ENCODE data around the gene UGT1A3.

Gene UGT1A3

DNA sequence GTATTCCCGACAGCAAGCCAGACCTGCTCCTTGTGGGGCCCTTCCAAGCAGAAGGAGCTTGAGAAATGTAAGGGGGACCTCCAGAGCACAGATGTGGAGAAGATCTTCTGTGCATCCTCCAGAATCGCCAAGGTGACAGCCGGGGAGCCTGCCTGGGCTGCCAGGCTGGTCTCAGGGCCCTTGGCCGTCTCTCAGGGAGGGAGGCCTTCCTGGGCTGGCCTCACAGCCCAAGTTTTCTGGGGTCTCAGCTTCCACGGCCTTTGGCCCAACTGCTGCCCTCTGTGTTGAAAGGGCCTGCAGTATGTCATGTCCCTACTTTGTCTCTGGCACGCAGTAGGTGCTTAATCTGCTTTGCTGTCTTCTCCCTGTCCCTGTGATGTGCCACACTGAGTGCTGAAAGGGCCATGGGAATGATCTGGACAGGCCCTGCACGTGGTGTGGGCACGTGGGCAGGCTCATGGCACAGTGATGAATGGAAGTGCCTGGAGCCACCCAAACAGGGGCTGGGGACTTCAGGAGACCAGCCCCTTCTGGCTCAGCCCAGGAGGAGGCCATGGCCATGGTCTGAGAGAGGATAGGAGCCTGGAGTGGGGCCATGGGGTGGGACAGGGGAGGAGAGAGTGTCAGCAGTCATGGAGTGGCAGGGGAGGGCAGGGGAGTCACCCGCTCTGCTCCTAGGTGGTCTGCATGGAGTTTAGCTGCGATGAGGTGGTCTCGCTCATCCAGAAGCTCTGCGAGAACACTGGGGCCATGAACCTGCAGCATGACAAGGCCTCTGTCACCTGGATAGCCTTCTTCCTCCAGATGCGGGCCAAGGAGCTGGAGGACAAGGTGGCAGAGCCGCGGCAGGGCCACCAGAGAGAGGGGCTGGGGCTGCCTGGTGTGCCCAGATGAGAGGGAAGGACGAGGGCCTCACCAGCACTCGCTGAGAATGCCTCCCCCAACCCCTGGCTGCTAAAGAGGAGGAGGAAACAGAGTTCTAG, 90.1 kb downstream of the UGT1A3 start:
- DNase-seq (ENCODE audit: low read depth in 1 of 2, low spot score in 1 of 2): no peak
- no peak overlapping the region for H3K4me3 ChIP-seq (replicated peaks; ENCODE audit: insufficient read depth, low read length)
- no peak for TF ChIP-seq GABPA (IDR thresholded peaks at IDR 0.05; ENCODE audit: low read depth)
- TF ChIP-seq, protein P1, sequence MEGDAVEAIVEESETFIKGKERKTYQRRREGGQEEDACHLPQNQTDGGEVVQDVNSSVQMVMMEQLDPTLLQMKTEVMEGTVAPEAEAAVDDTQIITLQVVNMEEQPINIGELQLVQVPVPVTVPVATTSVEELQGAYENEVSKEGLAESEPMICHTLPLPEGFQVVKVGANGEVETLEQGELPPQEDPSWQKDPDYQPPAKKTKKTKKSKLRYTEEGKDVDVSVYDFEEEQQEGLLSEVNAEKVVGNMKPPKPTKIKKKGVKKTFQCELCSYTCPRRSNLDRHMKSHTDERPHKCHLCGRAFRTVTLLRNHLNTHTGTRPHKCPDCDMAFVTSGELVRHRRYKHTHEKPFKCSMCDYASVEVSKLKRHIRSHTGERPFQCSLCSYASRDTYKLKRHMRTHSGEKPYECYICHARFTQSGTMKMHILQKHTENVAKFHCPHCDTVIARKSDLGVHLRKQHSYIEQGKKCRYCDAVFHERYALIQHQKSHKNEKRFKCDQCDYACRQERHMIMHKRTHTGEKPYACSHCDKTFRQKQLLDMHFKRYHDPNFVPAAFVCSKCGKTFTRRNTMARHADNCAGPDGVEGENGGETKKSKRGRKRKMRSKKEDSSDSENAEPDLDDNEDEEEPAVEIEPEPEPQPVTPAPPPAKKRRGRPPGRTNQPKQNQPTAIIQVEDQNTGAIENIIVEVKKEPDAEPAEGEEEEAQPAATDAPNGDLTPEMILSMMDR (IDR thresholded peaks at IDR 0.05; ENCODE audit: insufficient read depth, low read length): no peak
- TF ChIP-seq SPI1 (IDR thresholded peaks at IDR 0.05; ENCODE audit: borderline replicate concordance, low read depth): no peak
- TF ChIP-seq, protein P2, sequence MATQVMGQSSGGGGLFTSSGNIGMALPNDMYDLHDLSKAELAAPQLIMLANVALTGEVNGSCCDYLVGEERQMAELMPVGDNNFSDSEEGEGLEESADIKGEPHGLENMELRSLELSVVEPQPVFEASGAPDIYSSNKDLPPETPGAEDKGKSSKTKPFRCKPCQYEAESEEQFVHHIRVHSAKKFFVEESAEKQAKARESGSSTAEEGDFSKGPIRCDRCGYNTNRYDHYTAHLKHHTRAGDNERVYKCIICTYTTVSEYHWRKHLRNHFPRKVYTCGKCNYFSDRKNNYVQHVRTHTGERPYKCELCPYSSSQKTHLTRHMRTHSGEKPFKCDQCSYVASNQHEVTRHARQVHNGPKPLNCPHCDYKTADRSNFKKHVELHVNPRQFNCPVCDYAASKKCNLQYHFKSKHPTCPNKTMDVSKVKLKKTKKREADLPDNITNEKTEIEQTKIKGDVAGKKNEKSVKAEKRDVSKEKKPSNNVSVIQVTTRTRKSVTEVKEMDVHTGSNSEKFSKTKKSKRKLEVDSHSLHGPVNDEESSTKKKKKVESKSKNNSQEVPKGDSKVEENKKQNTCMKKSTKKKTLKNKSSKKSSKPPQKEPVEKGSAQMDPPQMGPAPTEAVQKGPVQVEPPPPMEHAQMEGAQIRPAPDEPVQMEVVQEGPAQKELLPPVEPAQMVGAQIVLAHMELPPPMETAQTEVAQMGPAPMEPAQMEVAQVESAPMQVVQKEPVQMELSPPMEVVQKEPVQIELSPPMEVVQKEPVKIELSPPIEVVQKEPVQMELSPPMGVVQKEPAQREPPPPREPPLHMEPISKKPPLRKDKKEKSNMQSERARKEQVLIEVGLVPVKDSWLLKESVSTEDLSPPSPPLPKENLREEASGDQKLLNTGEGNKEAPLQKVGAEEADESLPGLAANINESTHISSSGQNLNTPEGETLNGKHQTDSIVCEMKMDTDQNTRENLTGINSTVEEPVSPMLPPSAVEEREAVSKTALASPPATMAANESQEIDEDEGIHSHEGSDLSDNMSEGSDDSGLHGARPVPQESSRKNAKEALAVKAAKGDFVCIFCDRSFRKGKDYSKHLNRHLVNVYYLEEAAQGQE (IDR thresholded peaks at IDR 0.05; ENCODE audit: insufficient replicate concordance, low read depth): no peak
- no peak for TF ChIP-seq POLR2AphosphoS5 (IDR thresholded peaks at IDR 0.05; ENCODE audit: low read depth)

DNA sequence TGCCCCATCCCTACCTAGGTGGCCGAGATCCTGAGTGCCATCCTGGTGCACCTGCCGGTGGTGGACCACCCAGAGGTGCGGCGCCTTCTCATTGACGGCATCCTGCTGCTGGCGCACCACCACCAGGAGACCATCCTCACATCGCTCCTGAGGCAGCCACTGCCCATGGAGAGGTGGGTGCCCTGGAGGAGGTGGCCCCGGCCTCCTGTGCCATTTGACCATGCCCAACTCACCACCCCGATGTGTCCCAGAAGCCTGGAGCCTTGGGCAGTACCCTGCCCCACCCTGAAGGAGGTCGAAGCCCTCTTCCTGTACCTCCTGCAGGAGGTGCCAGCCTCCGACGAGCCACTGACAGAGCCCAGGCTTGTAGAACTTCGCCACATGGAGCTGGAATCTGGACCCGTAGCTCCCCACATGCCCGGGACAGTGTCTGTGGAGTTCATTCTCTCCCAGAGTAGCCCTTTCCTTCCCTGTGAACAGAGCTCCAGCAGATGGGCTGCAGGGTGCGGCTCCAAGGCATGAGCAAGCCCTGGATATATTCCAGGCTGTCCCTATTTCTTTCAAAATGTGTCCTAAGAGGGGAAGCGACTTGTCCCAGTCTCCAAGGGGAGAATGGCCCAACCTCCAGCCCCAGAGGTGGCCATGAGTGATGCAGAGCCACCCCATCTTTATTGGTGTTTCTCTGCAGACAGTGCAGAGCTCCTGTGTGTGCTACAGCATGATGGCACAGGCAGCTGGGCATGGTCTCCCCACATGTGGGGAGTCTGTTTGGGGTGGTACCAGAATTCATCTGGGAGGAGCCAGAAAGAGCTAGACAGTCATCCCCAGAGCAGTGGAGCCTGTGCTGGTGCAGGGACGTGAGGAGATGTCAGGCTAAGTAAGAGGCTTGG, 91.3 kb downstream of the UGT1A3 start:
- Histone ChIP-seq H3K27me3 (ENCODE audit: insufficient read depth, poor library complexity, severe bottlenecking) (no peaks in the 10 kb centered on the region), H3K27ac (replicated peaks) (no peak overlapping the region), H3K4me3 (replicated peaks; ENCODE audit: insufficient read depth, low read length) (no peak overlapping the region)
- TF ChIP-seq POLR2AphosphoS5 (IDR thresholded peaks at IDR 0.05; ENCODE audit: low read depth) (no peak), SPI1 (IDR thresholded peaks at IDR 0.05; ENCODE audit: borderline replicate concordance, low read depth) (no peak), GABPA (IDR thresholded peaks at IDR 0.05; ENCODE audit: low read depth) (no peak)
- TF ChIP-seq, protein P2 (IDR thresholded peaks at IDR 0.05; ENCODE audit: insufficient replicate concordance, low read depth): no peak
- TF ChIP-seq, protein P1 (IDR thresholded peaks at IDR 0.05; ENCODE audit: insufficient read depth, low read length): no peak
- no peak for DNase-seq (ENCODE audit: low read depth in 1 of 2, low spot score in 1 of 2)

More for the DNA sequence above, 90.1 kb downstream of the UGT1A3 start:
- Histone ChIP-seq H3K27ac (replicated peaks) (no peak overlapping the region), H3K27me3 (ENCODE audit: insufficient read depth, poor library complexity, severe bottlenecking) (no peaks in the 10 kb centered on the region)

DNA sequence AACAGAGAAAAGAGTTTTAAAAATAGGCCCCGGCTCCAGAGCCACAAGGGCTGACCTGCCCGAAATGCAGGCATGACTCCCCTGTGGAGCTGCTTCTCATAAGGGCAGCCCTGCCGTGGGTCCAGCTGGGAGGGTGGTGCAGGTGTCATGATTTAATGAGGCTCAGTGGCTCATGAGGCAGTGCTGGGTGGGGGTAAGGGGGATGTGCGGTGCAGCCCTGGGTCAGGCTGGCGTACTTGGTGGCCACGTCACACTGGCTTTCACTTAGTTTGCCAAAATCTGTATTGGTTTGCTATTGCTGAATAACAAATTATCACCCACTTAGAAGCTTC, 91.9 kb downstream of the UGT1A3 start:
- DNase-seq (ENCODE audit: low read depth in 1 of 2, low spot score in 1 of 2): no peak
- Histone ChIP-seq H3K27me3 (ENCODE audit: insufficient read depth, poor library complexity, severe bottlenecking) (no peaks in the 10 kb centered on the region), H3K4me3 (replicated peaks; ENCODE audit: insufficient read depth, low read length) (no peak overlapping the region), H3K27ac (replicated peaks) (no peak overlapping the region)
- TF ChIP-seq, protein P2 (IDR thresholded peaks at IDR 0.05; ENCODE audit: insufficient replicate concordance, low read depth): no peak
- TF ChIP-seq, protein P1 (IDR thresholded peaks at IDR 0.05; ENCODE audit: insufficient read depth, low read length): no peak
- no peak for TF ChIP-seq SPI1 (IDR thresholded peaks at IDR 0.05; ENCODE audit: borderline replicate concordance, low read depth)
- TF ChIP-seq GABPA (IDR thresholded peaks at IDR 0.05; ENCODE audit: low read depth): no peak
- TF ChIP-seq POLR2AphosphoS5 (IDR thresholded peaks at IDR 0.05; ENCODE audit: low read depth): no peak
